Measurements from ENCODE around the gene CAP2.
A peak's percentile ranks its signal among the peaks of the same experiment; 100 is the strongest.

Gene CAP2, protein sequence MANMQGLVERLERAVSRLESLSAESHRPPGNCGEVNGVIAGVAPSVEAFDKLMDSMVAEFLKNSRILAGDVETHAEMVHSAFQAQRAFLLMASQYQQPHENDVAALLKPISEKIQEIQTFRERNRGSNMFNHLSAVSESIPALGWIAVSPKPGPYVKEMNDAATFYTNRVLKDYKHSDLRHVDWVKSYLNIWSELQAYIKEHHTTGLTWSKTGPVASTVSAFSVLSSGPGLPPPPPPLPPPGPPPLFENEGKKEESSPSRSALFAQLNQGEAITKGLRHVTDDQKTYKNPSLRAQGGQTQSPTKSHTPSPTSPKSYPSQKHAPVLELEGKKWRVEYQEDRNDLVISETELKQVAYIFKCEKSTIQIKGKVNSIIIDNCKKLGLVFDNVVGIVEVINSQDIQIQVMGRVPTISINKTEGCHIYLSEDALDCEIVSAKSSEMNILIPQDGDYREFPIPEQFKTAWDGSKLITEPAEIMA

GRCh38 chr6:17392978-17393891 lies at the start of gene CAP2:
Gene CAP2 (plus strand): TSS chr6:17393595. CDS start chr6:17421556, 27,961 bp downstream.
- peak; percentile 52 to 96 (median 83) for DNase-seq
- intact Hi-C loops (cut with DNase I): no loop called here

GRCh38 chr6:17347012-17347411 lies 46.4 kb upstream of the CAP2 start:
- intact Hi-C loops (cut with DNase I): no loop called here
- DNase-seq: no peak

DNA sequence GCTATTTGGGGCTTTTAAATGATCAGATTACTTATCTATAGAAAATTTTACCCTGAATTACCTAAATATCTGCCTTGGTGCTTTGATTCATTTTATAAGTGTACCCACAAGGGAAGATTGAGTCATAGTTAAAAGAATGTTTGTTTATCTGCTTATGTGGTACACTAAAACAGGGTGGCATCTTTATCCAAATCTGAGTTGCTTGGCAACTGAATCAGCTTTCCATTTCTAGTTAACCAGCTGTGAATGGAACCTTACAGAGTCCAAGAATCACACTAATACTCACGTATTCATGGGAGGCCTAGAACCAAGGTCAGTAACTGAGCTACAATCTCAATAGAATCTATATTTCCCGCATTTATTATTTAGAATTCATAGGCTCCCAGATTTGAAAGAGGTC lies 44.0 kb upstream of the CAP2 start:
- no peak for DNase-seq
- intact Hi-C loops (cut with DNase I): no loop called here

DNA sequence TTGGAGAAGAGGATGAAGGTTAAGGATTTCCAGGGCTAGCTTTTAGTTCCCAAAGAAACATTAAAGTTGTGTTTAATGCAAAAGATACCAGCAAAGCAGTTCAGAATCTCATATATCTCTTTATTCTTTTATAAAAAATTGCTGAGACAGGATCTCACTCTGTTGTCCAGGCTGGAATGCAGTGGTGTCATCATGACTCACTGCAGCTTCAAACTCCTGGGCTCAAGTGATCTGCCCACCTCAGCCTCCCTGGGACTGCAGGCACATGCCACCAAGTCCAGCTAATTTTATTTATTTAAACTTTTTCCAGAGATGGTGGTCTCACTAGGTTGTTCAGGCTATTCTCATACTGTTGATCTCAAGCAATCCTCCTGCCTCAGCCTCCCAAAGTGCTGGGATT lies 41.1 kb upstream of the CAP2 start:
- intact Hi-C loops (cut with DNase I): no loop called here
- DNase-seq: no peak

DNA sequence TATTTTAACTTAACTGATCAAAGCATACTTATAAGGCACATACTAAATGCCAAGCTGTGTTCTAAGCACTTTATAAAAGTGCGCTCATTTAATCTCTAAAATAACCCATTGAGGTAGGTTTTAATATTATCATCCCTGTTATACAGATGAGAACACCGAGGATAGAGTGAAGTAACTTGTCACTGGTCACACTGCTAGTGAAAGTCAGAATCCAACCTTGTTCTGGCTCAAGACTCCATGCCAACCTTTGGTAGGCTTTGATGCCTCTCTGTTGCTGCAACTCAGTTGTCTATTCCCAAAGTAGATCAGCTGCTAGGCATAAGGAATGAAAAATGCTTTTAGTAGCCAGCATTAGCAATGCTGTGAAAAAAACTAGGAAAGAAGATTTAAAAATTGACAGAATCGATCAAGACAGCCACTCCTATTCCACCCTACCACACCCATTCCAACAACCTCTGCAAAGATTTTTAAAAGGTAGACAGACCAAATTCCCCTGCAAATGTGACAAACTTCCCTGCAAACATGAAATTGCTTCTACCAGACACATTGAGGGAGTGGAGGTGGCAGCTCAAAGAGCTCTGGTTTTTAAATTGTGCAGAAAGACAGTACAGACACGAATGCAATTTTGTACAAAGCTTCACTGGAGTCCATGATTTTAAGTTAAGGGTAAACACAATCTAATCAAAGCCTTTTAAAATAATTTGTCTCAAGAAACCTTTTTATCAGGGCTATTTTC lies 39.8 kb upstream of the CAP2 start:
- DNase-seq: peak in 11 of 42 donors; percentile 4 to 64 (median 22)
- intact Hi-C loops (cut with DNase I): no loop called here

GRCh38 chr6:17354700-17355403 lies 38.5 kb upstream of the CAP2 start:
- intact Hi-C loops (cut with DNase I): no loop called here
- DNase-seq: no peak

GRCh38 chr6:17355404-17355774 lies 38.0 kb upstream of the CAP2 start:
- no peak for DNase-seq
- intact Hi-C loops (cut with DNase I): no loop called here

DNA sequence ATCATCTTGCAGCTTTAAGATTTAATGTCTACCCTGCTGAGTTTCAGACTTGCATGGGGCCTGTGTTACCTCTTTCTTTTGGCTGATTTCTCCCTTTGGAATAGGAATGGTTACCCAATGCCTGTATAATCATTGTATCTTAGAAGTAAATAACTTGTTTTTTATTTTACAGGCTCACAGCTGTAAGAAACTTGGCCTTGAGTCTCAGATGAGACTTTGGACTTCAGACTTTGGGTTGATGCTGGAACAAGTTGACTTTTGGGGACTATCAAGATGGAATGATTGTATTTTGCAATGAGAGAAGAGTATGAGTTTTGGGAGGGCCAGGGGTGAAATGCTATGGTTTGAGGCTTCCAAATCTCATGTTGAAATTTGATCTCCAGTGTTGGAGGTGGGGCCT lies 34.9 kb upstream of the CAP2 start:
- intact Hi-C loops (cut with DNase I): no loop called here

DNA sequence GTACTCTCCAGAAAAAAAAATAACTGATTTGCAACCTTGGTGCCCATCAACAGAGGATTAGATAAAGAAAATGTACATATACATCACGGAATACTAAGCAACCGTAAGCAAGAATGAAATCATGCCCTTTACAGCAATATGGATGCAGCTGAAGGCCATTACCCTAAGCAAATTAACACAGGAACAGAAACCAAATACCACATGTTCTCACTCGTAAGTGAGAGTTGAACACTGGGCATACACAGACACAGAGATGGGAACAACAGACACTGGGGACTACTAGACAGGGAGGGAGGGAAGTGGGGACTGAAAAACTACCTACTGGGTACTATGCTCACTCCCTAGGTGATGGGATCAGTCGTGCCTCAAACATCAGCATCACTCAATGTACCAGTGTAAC lies 32.8 kb upstream of the CAP2 start:
- intact Hi-C loops (cut with DNase I): no loop called here
- no peak for DNase-seq

More for the DNA sequence above, 34.9 kb upstream of the CAP2 start:
- DNase-seq: no peak

- DNase-seq: no peak
- intact Hi-C loops (cut with DNase I): no loop called here
Measured at GRCh38 chr6:17361013-17361412, 32.4 kb upstream of the CAP2 start.

DNA sequence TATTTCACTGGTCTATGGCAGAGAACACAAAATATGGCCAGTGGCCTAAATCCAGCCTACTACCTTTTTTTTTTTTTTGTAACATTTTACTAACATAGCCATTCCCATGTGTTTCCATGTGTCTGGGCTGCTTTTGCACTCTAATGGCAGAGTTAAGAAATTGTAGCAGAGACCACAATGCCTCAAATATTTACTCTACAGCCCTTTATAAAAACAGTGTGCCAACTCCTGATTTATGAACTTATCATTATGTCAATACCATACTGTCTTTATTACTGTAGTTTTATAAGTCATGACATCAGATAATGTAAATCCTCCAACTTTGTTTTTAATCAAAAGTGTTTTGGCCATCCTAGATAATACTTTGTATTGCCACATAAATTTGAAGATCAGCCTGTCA lies 27.4 kb upstream of the CAP2 start:
- no peak for DNase-seq
- intact Hi-C loops (cut with DNase I): no loop called here

DNA sequence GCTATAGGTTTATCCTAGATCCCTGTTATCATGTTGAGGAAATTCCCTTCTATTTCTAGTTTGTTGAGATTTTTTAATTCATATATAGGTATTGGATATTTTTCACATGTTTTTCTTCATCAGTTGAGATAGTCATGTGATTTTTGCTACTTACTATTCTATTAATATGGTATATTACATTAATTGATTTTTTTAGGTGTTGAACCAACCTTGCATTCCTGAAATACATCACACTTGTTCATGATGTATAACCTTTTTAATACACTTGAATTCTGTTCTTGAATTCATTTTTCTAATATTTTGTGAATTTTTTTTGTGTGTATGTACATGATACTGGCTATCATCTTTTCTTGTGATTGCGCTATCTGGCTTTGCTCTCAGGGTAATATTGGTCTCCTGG lies 25.5 kb upstream of the CAP2 start:
- DNase-seq: no peak
- intact Hi-C loops (cut with DNase I): no loop called here

GRCh38 chr6:17381424-17382147 lies 11.8 kb upstream of the CAP2 start:
- DNase-seq: peak in 13 of 42 donors; percentile 2 to 49 (median 16)
- intact Hi-C loops (cut with DNase I): no loop called here

DNA sequence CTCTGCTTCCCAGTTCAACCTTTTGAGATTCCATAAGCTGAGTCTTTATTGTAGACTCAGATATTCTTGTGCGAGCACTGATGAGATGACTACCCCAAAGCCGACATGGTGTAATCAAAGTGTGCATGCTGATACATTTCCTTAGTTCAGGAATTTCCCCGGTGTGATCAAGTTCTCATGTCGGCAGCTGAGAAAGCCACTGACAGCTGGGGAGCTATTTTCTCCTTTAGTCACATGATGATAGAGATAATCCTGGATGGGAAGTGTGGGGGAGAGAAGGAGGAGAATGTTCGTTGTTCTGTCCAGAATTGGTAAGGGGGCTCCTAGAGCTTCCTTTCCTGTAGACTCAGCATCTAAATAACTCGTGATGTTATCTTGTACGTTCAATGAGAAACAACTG lies 7.7 kb upstream of the CAP2 start:
- intact Hi-C loops (cut with DNase I): no loop called here
- peak in 7 of 42 donors; percentile 8 to 39 (median 18) for DNase-seq

GRCh38 chr6:17388365-17388764 lies 5.0 kb upstream of the CAP2 start:
- intact Hi-C loops (cut with DNase I): no loop called here
- DNase-seq: no peak

- intact Hi-C loops (cut with DNase I): no loop called here
- no peak for DNase-seq
Measured at GRCh38 chr6:17389274-17389847, 4.0 kb upstream of the CAP2 start.

DNA sequence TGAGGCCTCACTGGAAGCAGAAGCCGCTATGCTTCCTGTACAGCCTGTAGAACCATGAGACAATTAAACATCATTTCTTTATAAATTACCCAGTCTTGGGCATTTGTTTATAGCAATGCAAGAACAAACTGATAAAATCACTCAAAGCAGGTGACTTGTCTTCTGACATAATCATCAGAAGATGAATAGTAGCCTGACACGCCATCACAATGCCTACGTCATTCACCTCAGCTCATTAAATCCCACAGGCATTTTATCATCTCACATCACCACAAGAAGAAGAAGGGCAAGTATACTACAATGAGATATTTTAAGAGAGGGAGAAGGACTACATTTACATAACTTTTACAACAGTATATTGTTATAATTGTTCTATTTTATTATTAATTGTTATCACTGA lies 3.1 kb upstream of the CAP2 start:
- DNase-seq: no peak
- intact Hi-C loops (cut with DNase I): no loop called here

DNA sequence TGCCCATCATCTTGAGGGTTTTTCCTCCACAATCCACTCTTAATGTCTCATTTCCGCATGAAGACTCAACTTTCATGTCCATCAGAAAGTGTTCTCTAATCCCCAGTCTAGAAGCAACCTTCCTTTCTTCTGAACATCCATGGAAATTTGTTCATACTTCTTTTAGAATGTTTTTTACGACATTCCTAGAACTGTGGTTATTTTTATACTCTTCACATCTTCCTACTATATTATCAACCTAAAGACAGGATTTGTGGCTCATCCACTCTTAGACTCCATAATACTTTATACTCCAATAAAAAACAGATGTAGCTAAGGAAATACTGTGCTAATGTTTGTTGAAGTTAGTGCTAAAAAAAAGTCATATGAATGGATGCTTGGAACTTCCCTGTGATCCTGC lies 1.4 kb upstream of the CAP2 start:
- DNase-seq: no peak
- intact Hi-C loops (cut with DNase I): no loop called here

Measured in head of caudate nucleus (tissue), 42 donors.